Putamen (tissue), 1 donor: ENCODE results near the gene FOXC2.

Experiments
- DNase-seq: peaks from one replicate; pipeline ENCODE4 v3.0.0-alpha.2; 2016; ENCODE audit warnings: low spot score

Gene FOXC2

GRCh38 chr16:86618431-86619238 lies 52.0 kb downstream of the FOXC2 start:
- DNase-seq = no peak
